Naive thymus-derived CD4-positive, alpha-beta T cell (primary cell): ENCODE data around the gene PEX10. TPM values are rescaled to one million over a fixed set of nuclear protein-coding genes. Genes with fewer than 3 reads are reported as not detected.

ENCODE experiments used
- ATAC-seq: fragments of 150-1000 bp; cut with Tn5 transposase; 2 replicates; pipeline ENCODE4 v1.10.0; 2021; ENCODE audit warnings: mild to moderate bottlenecking, moderate library complexity
- CTCF ChIA-PET: fragments of 350-600 bp; sonication (Branson Sonifier 250); formaldehyde crosslinking; loops from one replicate; lab custom pipeline; 2021; ENCODE audit warnings: antibody characterized with exemption; lab: Charles Lee
- POLR2A ChIA-PET: fragments of 350-600 bp; sonication (Branson Sonifier 250); formaldehyde crosslinking; loops from one replicate; lab custom pipeline; 2021; ENCODE audit warnings: antibody characterized with exemption, inconsistent platforms; lab: Charles Lee
- DNase-seq, 9 donors: peaks; one replicate each; pipeline versions ENCODE4 v3.0.0 to v3.0.0-alpha.2; 2020 to 2022; ENCODE audit warnings: mixed read lengths in 1 of 9
- H3K27ac ChIP-seq: one replicate; pipeline ENCODE4 v1.7.0; 2013; ENCODE audit warnings: mild to moderate bottlenecking, low read depth, low read length, moderate library complexity
- H3K27me3 ChIP-seq, 2 donors: one replicate each; pipeline ENCODE4 v1.7.0; 2013; ENCODE audit warnings: low read length in 2 of 2, mild to moderate bottlenecking in 2 of 2, moderate library complexity in 2 of 2; ENCODE audit not compliant: control insufficient read depth in 2 of 2, insufficient read depth in 2 of 2
- H3K36me3 ChIP-seq, 3 experiments: 1 replicate in 2 of 3; 2 replicates in 1 of 3; pipeline ENCODE4 v1.7.0; 2013; ENCODE audit warnings: low read length in 3 of 3, mild to moderate bottlenecking in 3 of 3, moderate library complexity in 1 of 3; ENCODE audit not compliant: insufficient read depth in 3 of 3, control insufficient read depth in 2 of 3
- H3K4me1 ChIP-seq, 2 donors: one replicate each; pipeline ENCODE4 v1.7.0; 2013; ENCODE audit warnings: low read length in 2 of 2, mild to moderate bottlenecking in 2 of 2, moderate library complexity in 1 of 2; ENCODE audit not compliant: control insufficient read depth in 2 of 2, insufficient read depth in 2 of 2
- H3K4me3 ChIP-seq: 2 replicates; pipeline ENCODE4 v1.7.0; 2013; ENCODE audit warnings: mild to moderate bottlenecking, low read length
- H3K9me3 ChIP-seq, 3 experiments: 1 replicate in 2 of 3; 2 replicates in 1 of 3; pipeline ENCODE4 v1.7.0; 2013; ENCODE audit warnings: low read length in 3 of 3; ENCODE audit not compliant: control insufficient read depth in 2 of 3
- H3K27ac Mint-ChIP-seq, 9 donors: one replicate each; pipeline ENCODE4 v1.8.0; 2020 to 2022; ENCODE audit warnings: mixed read lengths in 9 of 9, mild to moderate bottlenecking in 8 of 9, moderate library complexity in 5 of 9, inconsistent platforms in 2 of 9
- H3K27me3 Mint-ChIP-seq, 5 donors: one replicate each; pipeline ENCODE4 v1.8.0; 2021 to 2022; ENCODE audit warnings: mixed read lengths in 5 of 5, mild to moderate bottlenecking in 1 of 5
- H3K36me3 Mint-ChIP-seq, 5 donors: one replicate each; pipeline ENCODE4 v1.8.0; 2020 to 2022; ENCODE audit warnings: mixed read lengths in 5 of 5, mild to moderate bottlenecking in 3 of 5, inconsistent platforms in 1 of 5
- H3K4me1 Mint-ChIP-seq, 7 donors: one replicate each; pipeline ENCODE4 v1.8.0; 2020 to 2022; ENCODE audit warnings: mixed read lengths in 7 of 7, mild to moderate bottlenecking in 3 of 7, inconsistent platforms in 1 of 7
- H3K4me3 Mint-ChIP-seq, 10 donors: one replicate each; pipeline ENCODE4 v1.8.0; 2020 to 2022; ENCODE audit warnings: mild to moderate bottlenecking in 10 of 10, mixed read lengths in 10 of 10, moderate library complexity in 6 of 10, inconsistent platforms in 2 of 10
- H3K9me3 Mint-ChIP-seq, 11 donors: one replicate each; pipeline ENCODE4 v1.8.0; 2020 to 2022; ENCODE audit warnings: mixed read lengths in 11 of 11, mild to moderate bottlenecking in 4 of 11, inconsistent platforms in 1 of 11, moderate library complexity in 1 of 11
- intact Hi-C, 2 donors: fragments of 100-400 bp; cut with micrococcal nuclease; formaldehyde crosslinking; loops; one replicate each; pipeline ENCODE4 v1.15.1; 2023
- polyA plus RNA-seq, 2 donors: library from polyadenylated mRNA; unstranded; fragments of 300-500 nt; fragmentation: Illumina TruSeq; gene quantifications; one replicate each; pipeline ENCODE4 v1.2.3, GENCODE V29; 2021
- total RNA-seq, 6 experiments: library from RNA in 5 of 6; stranded (reverse) in 5 of 6; gene quantifications; 1 replicate in 5 of 6; 2 replicates in 1 of 6; pipeline ENCODE4 v1.2.3 and lab custom pipeline; 2021 to 2026

PEX10 gene
- total and polyA plus RNA-seq, 7 experiments from 2014 or later, result 8.7 to 14.9 (median 11.4) TPM

DNA sequence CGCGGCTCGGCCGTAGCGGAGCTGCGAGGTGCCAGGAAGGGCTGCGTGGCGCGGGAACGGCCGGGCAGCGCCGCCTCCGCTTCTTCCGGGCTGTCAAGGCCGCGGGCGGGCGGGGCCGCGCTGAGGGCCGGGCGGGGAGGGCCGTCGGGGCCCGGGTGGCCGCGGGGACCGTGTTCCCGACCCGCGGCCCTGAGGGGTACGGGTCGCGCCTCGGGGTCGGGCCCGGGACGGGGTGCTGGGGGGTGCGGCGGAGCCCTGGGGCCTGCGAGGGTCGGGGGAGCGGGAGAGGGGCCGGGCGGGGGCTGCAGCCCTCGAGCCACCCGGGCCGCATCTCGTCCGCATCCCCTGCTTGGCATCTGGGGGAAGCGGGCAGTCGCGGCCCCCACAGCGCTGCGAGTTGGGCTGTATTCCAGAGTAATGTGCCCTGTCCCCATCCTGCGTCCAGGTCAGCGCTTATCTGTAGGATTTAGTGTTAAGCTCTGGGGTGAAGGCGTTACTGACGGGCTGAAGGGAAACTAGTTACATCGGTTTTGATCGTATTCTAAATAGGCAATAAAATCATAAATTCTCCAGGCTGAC, 20.3 kb downstream of the PEX10 start:
- intact Hi-C loops, result loop anchor here (1.0 to 2.0 kb wide), 16 partner anchors 20 to 1259 kb away; partner anchors contain the start of genes FAAP20 (in 2 of the 2), PANK4 (in 2 of the 2), PEX10 (in 2 of the 2) and PRKCZ (in 1 of the 2)
- H3K27ac Mint-ChIP-seq, result peak overlapping the region; percentile 63 to 96 (median 88)
- H3K4me1 ChIP-seq, result peaks cover 23 to 33% of the 10 kb centered on the region in 2 donors
- peak; percentile 10 for ATAC-seq
- H3K27ac ChIP-seq, result peak overlapping the region; percentile 82
- peaks cover 0 to 33% (median 7%) of the 10 kb centered on the region in 3 experiments for H3K36me3 ChIP-seq
- peaks cover 23 to 43% (median 36%) of the 10 kb centered on the region in 7 donors for H3K4me1 Mint-ChIP-seq
- no peak for DNase-seq
- H3K9me3 Mint-ChIP-seq, result no peaks in the 10 kb centered on the region
- H3K9me3 ChIP-seq, result no peaks in the 10 kb centered on the region
- no peaks in the 10 kb centered on the region for H3K27me3 ChIP-seq
- H3K27me3 Mint-ChIP-seq, result no peaks in the 10 kb centered on the region
- CTCF ChIA-PET, result interaction anchor here (0.5 to 1.4 kb wide), 3 partner anchors 15 to 1516 kb away, joined by 4 to 6 read pairs (median 5); no protein-coding TSS in a partner anchor
- POLR2A ChIA-PET, result interaction anchor here (0.6 to 2.8 kb wide), 23 partner anchors 9 to 201 kb away, joined by 3 to 20 read pairs (median 5); partner anchors contain the start of genes FAAP20, PANK4, PEX10 and TNFRSF14
- H3K36me3 Mint-ChIP-seq, result peaks cover 0 to 18% (median 1%) of the 10 kb centered on the region in 5 donors
- H3K4me3 ChIP-seq, result peak overlapping the region; percentile 77
- H3K4me3 Mint-ChIP-seq, result peak overlapping the region; percentile 80 to 93 (median 90)

DNA sequence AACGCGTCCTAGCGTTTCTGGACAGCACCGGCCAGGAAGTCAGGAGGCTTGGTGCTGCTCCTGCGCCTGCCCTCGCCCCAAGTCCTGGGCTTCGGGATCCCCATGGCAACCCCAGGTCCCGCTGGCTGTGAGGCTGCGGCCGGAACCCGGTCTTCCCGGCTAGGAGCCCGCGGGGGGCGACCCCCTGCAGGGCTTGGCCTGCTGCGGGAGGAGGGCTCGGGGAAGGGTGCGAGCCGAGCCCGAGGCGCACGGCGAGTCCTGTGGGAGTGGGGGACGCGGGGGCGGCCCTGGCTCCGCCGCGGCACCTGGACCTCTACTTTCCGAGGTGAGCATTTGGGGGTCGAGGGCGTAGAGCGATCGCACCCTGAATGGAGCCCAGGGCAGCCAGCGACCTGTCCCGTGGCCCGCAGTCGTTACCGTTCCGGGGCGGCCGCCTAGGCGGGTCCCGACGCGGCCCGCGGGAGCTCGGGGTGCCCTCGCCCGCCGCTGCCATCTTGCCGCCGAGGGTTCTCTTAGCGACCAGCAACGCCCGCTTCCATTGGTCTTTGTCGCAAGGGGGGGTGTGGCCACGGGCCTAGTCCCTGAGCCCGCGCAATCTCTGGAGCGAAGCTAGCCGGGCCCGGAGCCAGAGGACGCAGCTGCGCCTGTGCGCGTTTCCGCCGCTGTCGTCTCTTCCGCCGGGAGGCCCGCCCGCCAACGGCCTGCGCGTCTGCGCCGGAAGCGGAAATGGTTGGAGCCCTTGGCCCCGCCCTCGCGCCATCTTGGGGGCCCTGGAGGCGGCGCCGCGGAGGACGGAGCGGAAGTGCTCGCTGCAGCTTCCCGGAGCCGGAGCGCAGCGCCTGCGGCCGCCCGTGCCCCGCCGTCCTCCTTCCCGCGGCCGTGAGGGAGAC, 21.1 kb downstream of the PEX10 start, which contains the start of the genes MORN1 and RER1:
TSS of gene MORN1 (minus strand) at position 514 of the 890 bp plus-strand sequence. CDS start at position 493, 21 bp downstream.
TSS of gene RER1 (plus strand) at position 801 of the 890 bp plus-strand sequence. CDS start 3,950 bp downstream, outside the sequence.
- DNase-seq (peak; percentile 96 to 100 (median 99)), ATAC-seq (peak; percentile 98)
- Mint-ChIP-seq H3K4me1 (peaks cover 23 to 41% (median 31%) of the 10 kb centered on the region in 7 donors), H3K36me3 (peaks cover 0 to 13% (median 0%) of the 10 kb centered on the region in 5 donors), H3K27me3 (no peaks in the 10 kb centered on the region), H3K9me3 (no peaks in the 10 kb centered on the region), H3K4me3 (peak within 1 kb of the TSS; percentile 80 to 93 (median 90)), H3K27ac (peak within 1 kb of the TSS; percentile 63 to 96 (median 88))
- H3K4me3 ChIP-seq, result peak within 1 kb of the TSS; percentile 77
- H3K36me3 ChIP-seq, result peaks cover 0 to 27% (median 7%) of the 10 kb centered on the region in 3 experiments
- intact Hi-C loops, result loop anchor here (1.0 to 2.0 kb wide), 16 partner anchors 21 to 1260 kb away; partner anchors contain the start of genes FAAP20 (in 2 of the 2), PANK4 (in 2 of the 2), PEX10 (in 2 of the 2) and PRKCZ (in 1 of the 2)
- POLR2A ChIA-PET, result interaction anchor here (0.6 to 2.8 kb wide), 24 partner anchors 10 to 200 kb away, joined by 3 to 20 read pairs (median 5); partner anchors contain the start of genes FAAP20, PANK4, PEX10 and TNFRSF14
- peak within 1 kb of the TSS; percentile 82 for H3K27ac ChIP-seq
- H3K4me1 ChIP-seq, result peaks cover 23 to 33% of the 10 kb centered on the region in 2 donors
- H3K9me3 ChIP-seq, result no peaks in the 10 kb centered on the region
- CTCF ChIA-PET, result interaction anchor here (0.9 to 2.5 kb wide), 4 partner anchors 10 to 196 kb away, joined by 3 to 8 read pairs (median 5); partner anchors contain the start of gene FAAP20
- no peaks in the 10 kb centered on the region for H3K27me3 ChIP-seq

DNA sequence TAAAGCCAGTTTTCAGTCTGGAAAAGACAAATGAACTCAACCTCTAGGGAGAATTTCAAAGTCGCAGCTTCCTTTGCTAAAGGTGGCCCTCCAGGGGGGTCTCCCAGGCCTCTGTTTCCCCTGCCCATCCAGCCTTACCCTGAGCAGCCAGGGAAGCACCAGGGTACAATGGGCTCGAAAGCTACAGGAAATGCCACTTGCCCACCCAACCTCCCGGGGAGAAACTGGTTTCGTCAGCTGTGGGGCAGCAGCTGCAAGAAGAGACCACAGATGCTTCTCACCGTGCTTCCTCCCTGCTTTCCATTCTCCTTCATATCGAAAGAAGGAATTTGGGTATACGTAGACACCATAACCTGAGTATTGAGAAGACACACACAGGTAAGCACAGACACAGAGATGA, 22.7 kb downstream of the PEX10 start:
- Histone ChIP-seq H3K36me3 (peaks cover 0 to 11% (median 0%) of the 10 kb centered on the region in 3 experiments), H3K27ac (no peak overlapping the region), H3K4me1 (peaks cover 23 to 26% of the 10 kb centered on the region in 2 donors), H3K27me3 (no peaks in the 10 kb centered on the region), H3K4me3 (no peak overlapping the region), H3K9me3 (no peaks in the 10 kb centered on the region)
- Mint-ChIP-seq H3K36me3 (peaks cover 0 to 10% (median 0%) of the 10 kb centered on the region in 5 donors), H3K27ac (peak overlapping the region in 1 of 9 donors; percentile 61), H3K4me3 (peak overlapping the region; percentile 61 to 90 (median 78)), H3K27me3 (no peaks in the 10 kb centered on the region), H3K4me1 (peaks cover 23 to 32% (median 27%) of the 10 kb centered on the region in 7 donors), H3K9me3 (no peaks in the 10 kb centered on the region)
- intact Hi-C loops, result loop anchor here (2.0 to 10.0 kb wide), 5 partner anchors 75 to 1261 kb away; partner anchors contain the start of genes FAAP20 (in 2 of the 2), PRKCZ (in 1 of the 2) and WRAP73 (in 1 of the 2)
- DNase-seq, result no peak
- ChIA-PET CTCF (interaction anchor here (1.0 to 2.5 kb wide), 2 partner anchors 195 to 257 kb away, joined by 3 to 8 read pairs; partner anchors contain the start of gene FAAP20), POLR2A (no interaction called here)
- ATAC-seq, result no peak

DNA sequence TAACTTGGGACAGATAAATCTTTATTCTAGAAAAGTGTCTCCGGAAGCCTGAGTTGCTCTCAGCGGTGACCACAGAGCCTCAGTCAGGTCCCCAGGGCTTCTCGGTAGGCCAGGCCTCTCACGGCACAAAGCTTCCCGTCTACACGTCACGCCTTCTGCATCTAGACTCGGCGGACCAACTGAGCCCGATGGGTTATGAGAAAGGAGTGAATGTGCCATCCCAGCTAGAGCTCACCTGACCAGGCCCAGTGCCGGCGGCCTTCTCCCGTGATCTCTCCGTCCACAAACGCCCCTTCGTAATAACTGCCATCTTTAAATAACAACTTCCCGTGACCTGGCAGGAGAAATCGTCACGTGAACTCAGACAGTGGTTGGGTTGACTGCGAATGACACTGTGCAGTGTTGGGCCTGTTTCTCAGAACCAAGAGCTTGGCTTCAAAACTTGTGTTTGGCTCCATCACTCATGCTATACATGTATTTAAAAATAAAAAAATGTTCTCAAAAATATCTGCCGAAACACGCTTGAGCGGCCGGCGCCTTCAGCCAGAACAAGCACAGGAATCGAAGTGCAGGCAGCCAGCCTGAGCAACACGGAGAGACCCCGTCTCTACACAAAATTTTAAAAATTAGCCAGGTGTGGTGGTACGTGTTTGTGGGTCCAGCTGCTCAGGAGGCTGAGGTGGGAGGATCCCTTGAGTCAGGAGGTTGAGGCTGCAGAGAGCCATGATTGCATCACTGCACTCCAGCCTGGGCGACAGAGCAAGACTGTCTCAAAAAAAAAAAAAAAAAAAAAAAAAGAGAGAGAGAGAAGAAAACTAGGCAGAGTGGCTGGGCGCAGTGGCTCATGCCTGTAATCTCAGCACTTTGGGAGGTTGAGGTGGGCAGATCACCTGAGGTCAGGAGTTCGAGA, 24.1 kb downstream of the PEX10 start:
- H3K27me3 ChIP-seq, result no peaks in the 10 kb centered on the region
- no peaks in the 10 kb centered on the region for H3K27me3 Mint-ChIP-seq
- DNase-seq (no peak), ATAC-seq (no peak)
- CTCF ChIA-PET, result interaction anchor here (0.7 to 1.5 kb wide), 2 partner anchors 138 to 193 kb away, joined by 3 to 4 read pairs; partner anchors contain the start of genes FAAP20 and PANK4
- POLR2A ChIA-PET, result interaction anchor here (1.0 kb wide), 1 partner anchor 197 kb away, joined by 4 read pairs; no protein-coding TSS in a partner anchor
- peaks cover 0 to 4% (median 0%) of the 10 kb centered on the region in 3 experiments for H3K36me3 ChIP-seq
- peaks cover 11 to 18% (median 16%) of the 10 kb centered on the region in 7 donors for H3K4me1 Mint-ChIP-seq
- peaks cover 0 to 4% (median 0%) of the 10 kb centered on the region in 5 donors for H3K36me3 Mint-ChIP-seq
- H3K27ac ChIP-seq, result no peak overlapping the region
- no peaks in the 10 kb centered on the region for H3K9me3 ChIP-seq
- intact Hi-C loops, result loop anchor here in 1 of 2 donors (10.0 kb wide), 1 partner anchor 73 kb away; no protein-coding TSS in a partner anchor
- peaks cover 10 to 16% of the 10 kb centered on the region in 2 donors for H3K4me1 ChIP-seq
- H3K27ac Mint-ChIP-seq, result no peak overlapping the region
- H3K9me3 Mint-ChIP-seq, result no peaks in the 10 kb centered on the region
- no peak overlapping the region for H3K4me3 ChIP-seq
- H3K4me3 Mint-ChIP-seq, result no peak overlapping the region
